ENCODE data around the gene GMCL1. TPM values are rescaled to one million over a fixed set of nuclear protein-coding genes. Genes with fewer than 3 reads are reported as not detected.

The GMCL1 gene
- total and polyA plus RNA-seq, 2 of the 13 experiments (the other 11 are each of a cell fraction or from before 2014, with no cell fraction given) = 18.7 to 24.0 TPM

GRCh38 chr2:69805887-69806286 is 23.6 kb upstream of the GMCL1 start:
- BruUV-seq (replicated peaks) = no TSS peak
- ATAC-seq (no peak), FAIRE-seq (no peak), DNase-seq (ENCODE audit: low spot score) (no peak)
- Histone ChIP-seq H3K9ac (ENCODE audit: insufficient read depth, low read depth, low read length) (no peak overlapping the region), H3K9me3 (ENCODE audit: low read length) (no peaks in the 10 kb centered on the region), H2AFZ (ENCODE audit: low read length) (no peak overlapping the region), H4K20me1 (ENCODE audit: insufficient read depth, low read length) (no peaks in the 10 kb centered on the region), H3K4me2 (ENCODE audit: low read depth, low read length) (no peak overlapping the region), H3K4me3 (replicated peaks in 1 of 3; ENCODE audit: insufficient read depth in 1 of 3, low read depth in 2 of 3, low read length in 3 of 3) (no peak overlapping the region), H3K27me3 (ENCODE audit: control insufficient read depth in 1 of 2, insufficient read depth in 2 of 2, low read length in 2 of 2) (no peaks in the 10 kb centered on the region), H3K4me1 (ENCODE audit: insufficient read depth, low read length) (no peaks in the 10 kb centered on the region), H3K36me3 (replicated peaks in 1 of 2; ENCODE audit: control insufficient read depth in 1 of 2, insufficient read depth in 2 of 2, low read length in 2 of 2) (peaks cover 33 to 78% of the 10 kb centered on the region in 2 experiments), H3K27ac (ENCODE audit: extremely low read length, insufficient read depth, low read length) (no peak overlapping the region), H3K79me2 (ENCODE audit: insufficient read depth, low read length) (no peaks in the 10 kb centered on the region)
- ChIA-PET POLR2A (no interaction called here), CTCF (ENCODE audit: low intra/inter-chr PET ratio, low total read pairs) (no interaction called here)
- 92% methylated on average over 1 of the region's 1 CpG for WGBS (ENCODE audit: low lambda C conversion rate)
- in situ Hi-C loops (cut with HindIII; ENCODE audit: extremely low pct_ligation_motif_present, low pct_unique_long_range_greater_than_20kb) = no loop called here
- intact Hi-C loops (cut with micrococcal nuclease; ENCODE audit: unreplicated experiment) = no loop called here
- TF ChIP-seq ZNF12 (CRISPR knock-in tag; IDR thresholded peaks at IDR 0.05) = no peak
- no peak for TF ChIP-seq FOXA1 (IDR thresholded peaks at IDR 0.05)
- TF ChIP-seq FOXA1 (CRISPR knock-in tag; IDR thresholded peaks at IDR 0.05) = no peak
- TF ChIP-seq ZNF883 (CRISPR knock-in tag; IDR thresholded peaks at IDR 0.05; ENCODE audit: not compliant biosample characterization) = no peak
- no peak for TF ChIP-seq ZNF468 (CRISPR knock-in tag; IDR thresholded peaks at IDR 0.05)
- no peak for TF ChIP-seq MED1 (CRISPR knock-in tag; IDR thresholded peaks at IDR 0.05)
- TF ChIP-seq ZNF296 (CRISPR knock-in tag; conservative IDR thresholded peaks at IDR 0.05) = no peak
- TF ChIP-seq TBP (CRISPR knock-in tag; IDR thresholded peaks at IDR 0.05) = no peak
- no peak for TF ChIP-seq ZBTB43 (CRISPR knock-in tag; conservative IDR thresholded peaks at IDR 0.05)
- no peak for TF ChIP-seq BATF2 (CRISPR knock-in tag; IDR thresholded peaks at IDR 0.05)
- no peak for TF ChIP-seq PHF5A (CRISPR knock-in tag; IDR thresholded peaks at IDR 0.05; ENCODE audit: low read depth, unreplicated experiment)
- no peak for TF ChIP-seq ZNF441 (CRISPR knock-in tag; IDR thresholded peaks at IDR 0.05; ENCODE audit: borderline replicate concordance)
- TF ChIP-seq CEBPG (CRISPR knock-in tag; IDR thresholded peaks at IDR 0.05) = no peak
- no peak for TF ChIP-seq SRSF4 (IDR thresholded peaks at IDR 0.05; ENCODE audit: low read depth, low read length, poor library complexity, severe bottlenecking)
- TF ChIP-seq ZNF737 (CRISPR knock-in tag; IDR thresholded peaks at IDR 0.05; ENCODE audit: borderline replicate concordance) = no peak
- no peak for TF ChIP-seq NFE2 (CRISPR knock-in tag; IDR thresholded peaks at IDR 0.05)
- no peak for TF ChIP-seq PBX2 (CRISPR knock-in tag; IDR thresholded peaks at IDR 0.05)
